HTERT RPE-1 (cell line): ENCODE data around the gene SPAG6.
"Not testable (repeated sequence)": the region's sequence is repeated elsewhere in the genome, so short reads cannot be mapped to it uniquely, and the experiment has no call there.

ENCODE experiments used
- in situ Hi-C: fragments of 300-500 bp; cut with MboI; formaldehyde crosslinking; loops from 4 replicates; pipeline ENCODE4 v1.14.3; 2020; ENCODE audit warnings: low sequenced_read_pairs

SPAG6 gene

DNA sequence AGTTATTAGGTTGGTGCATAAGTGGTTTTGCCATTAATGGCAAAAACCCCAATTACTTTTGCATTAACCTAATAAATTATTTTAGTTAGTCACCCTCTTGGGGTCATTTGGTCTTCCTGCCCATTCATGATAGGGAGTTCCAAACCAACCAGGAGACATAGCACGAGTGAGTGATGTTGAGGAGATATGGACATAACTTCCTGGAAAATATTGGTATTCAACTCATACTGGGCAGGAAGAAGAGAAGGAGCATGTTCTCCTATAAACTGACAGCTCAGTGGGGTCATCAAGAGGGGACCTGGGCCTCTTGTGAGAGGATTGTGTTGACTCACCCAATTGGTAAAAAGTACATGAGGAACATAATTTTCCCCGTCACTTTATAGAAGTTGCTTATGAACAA lies 23.7 kb downstream of the SPAG6 start:
- in situ Hi-C loops, result no loop called here

DNA sequence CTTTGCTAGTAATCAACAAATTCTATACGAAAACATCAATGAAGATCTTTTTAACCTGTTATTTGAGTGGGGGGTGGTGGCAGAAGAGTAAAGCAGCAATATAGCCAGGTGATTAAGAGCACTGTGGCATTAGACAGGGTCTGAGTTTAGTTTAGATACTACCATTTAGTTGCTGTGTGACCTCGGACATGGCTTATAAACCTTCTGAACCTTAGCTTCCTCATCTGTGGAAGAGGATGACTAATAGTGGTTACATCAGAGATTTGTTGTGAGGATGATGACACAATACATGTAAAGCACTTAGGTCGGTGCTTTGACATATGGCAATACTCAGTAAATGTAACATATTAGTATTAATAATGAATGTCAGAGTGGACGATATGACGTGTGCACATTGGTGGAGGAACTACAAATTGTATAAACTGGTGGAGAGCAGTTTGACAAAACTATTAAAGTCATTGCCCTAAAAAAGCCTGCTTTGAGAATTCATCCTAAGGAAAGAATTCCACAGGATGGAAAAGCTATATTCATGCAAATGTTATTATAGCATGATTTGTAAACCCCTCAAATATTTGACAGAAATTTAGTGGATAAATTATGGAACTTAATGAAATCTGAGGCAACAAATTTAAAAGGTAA lies 24.3 kb downstream of the SPAG6 start:
- in situ Hi-C loops, result no loop called here

- in situ Hi-C loops, result no loop called here
Measured at GRCh38 chr10:22370320-22370719, 25.0 kb downstream of the SPAG6 start.

- in situ Hi-C loops, result no loop called here
Measured at GRCh38 chr10:22372298-22372697, 27.0 kb downstream of the SPAG6 start.

- in situ Hi-C loops, result no loop called here
Measured at GRCh38 chr10:22372917-22373316, 27.6 kb downstream of the SPAG6 start.

DNA sequence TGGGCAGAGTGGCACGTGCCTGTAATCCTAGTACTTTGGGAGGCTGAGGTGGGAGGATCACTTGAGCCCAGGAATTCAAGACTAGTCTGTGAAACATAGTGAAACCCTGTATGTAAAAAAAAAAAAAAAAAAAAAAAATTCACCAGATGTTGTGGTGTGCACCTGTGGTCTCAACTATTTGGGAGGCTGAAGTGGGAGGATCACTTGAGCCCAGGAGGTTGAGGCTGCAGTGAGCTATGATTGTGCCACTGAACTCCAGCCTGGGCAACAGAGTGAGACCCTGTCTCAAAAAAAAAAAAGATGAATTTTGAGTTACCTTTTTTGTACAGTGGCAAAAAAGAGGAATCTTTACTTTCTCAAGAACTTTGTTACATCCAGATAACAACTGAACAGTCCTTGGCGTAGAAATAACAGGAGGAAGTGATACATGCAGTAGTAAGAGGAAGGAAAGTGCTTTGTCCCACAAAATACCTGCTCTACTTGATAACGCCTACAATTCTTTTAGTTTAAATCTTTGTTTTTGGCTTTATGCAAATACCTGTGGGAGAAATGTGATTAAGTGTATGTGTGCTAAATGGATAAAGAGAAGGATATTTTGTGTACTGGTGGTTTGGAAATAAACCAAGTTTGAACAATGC lies 29.3 kb downstream of the SPAG6 start:
- in situ Hi-C loops, result no loop called here

GRCh38 chr10:22379059-22379458 lies 33.8 kb downstream of the SPAG6 start:
- in situ Hi-C loops, result no loop called here

GRCh38 chr10:22381262-22381661 lies 36.0 kb downstream of the SPAG6 start:
- in situ Hi-C loops, result no loop called here

DNA sequence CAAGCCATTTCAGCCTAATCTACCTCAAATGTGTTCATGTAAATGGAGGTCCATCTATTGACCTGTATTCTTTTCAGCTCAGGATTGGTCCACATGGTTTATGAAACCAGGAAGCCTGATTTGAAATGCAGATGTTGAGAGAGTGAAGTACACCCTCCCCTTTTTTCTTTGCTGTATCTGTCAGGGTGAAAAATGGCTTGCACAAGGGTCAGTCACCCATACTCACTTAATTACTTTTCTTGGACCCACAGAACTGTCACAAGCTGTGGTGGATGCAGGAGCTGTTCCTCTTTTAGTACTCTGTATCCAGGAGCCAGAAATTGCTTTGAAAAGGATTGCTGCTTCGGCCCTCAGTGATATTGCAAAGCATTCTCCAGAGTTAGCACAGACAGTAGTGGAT lies 41.2 kb downstream of the SPAG6 start:
- in situ Hi-C loops, result no loop called here

DNA sequence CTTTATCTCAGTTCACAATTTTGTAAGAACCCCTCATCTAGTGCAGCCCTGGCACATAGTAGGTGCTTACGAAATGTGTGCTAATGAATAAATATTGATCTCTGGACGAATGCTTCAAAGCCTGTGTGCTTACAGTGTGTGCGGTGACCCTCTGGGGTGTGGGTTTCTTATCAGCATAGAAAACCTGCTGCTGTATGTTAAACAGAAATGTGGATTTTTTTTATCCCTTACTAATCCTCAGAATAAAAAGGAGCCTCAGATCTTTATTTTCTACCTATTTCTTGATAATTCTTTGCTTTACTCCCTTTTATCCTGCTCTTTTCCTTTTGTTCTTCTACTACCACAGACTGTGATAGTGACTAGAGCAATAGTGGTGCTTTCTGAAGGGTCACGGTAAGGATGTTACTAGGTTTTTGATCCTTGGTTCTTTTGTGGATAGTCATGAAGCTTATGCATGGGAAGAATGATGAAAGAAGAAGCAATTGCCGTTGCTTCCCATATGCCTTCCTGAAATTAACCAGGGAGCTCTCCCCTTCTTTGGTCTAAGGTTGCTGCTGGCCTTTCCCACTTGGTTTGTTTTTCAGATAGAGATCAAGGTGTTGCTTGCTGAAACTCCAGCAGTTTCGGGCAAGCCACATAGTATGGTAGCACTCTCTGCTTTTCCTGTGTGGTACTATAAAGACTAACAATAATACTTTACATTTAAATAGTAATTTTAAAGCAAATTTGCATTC lies 44.7 kb downstream of the SPAG6 start:
- in situ Hi-C loops, result no loop called here

GRCh38 chr10:22391600-22391999 lies 46.3 kb downstream of the SPAG6 start:
- in situ Hi-C loops, result no loop called here

GRCh38 chr10:22396195-22396594 lies 50.9 kb downstream of the SPAG6 start:
- in situ Hi-C loops, result not testable (repeated sequence)

DNA sequence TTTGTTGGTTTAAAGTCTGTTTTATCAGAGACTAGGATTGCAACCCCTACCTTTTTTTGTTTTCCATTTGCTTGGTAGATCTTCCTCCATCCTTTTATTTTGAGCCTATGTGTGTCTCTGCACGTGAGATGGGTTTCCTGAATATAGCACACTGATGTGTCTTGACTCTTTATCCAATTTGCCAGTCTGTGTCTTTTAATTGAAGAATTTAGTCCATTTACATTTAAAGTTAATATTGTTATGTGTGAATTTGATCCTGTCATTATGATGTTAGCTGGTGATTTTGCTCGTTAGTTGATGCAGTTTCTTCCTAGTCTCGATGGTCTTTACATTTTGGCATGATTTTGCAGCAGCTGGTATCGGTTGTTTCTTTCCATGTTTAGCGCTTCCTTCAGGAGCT lies 61.6 kb downstream of the SPAG6 start:
- in situ Hi-C loops, result not testable (repeated sequence)

GRCh38 chr10:22410394-22410793 lies 65.1 kb downstream of the SPAG6 start:
- in situ Hi-C loops, result no loop called here

GRCh38 chr10:22410846-22411245 lies 65.5 kb downstream of the SPAG6 start:
- in situ Hi-C loops, result no loop called here

GRCh38 chr10:22414146-22414545 lies 68.8 kb downstream of the SPAG6 start:
- in situ Hi-C loops, result no loop called here

- in situ Hi-C loops, result no loop called here
Measured at GRCh38 chr10:22415072-22415471, 69.8 kb downstream of the SPAG6 start.

DNA sequence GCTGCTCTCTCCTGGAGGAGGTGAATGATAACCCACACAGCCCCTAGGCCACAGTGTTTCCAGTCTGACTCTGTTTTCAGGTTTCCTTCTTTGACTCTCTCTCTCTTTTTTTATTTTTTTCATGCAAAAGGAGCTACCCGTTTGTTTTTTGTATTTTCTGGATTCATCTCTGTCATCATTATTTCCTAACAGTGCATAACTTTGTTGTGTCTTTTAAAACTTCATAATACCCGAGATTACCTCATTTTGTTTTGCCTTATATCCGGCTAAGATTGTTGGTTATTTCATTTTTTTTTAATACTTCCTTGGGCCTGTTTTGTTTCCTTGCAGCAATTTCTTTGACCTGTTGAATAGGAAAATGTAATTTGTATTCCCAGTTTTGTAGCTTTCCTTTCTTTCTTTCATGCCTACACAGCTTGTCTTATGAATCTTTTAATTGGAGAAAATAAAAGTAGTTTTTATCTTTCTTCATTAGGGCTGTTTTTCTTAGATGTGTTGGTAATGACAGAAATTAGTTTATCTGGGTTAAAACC lies 72.5 kb downstream of the SPAG6 start:
- in situ Hi-C loops, result no loop called here

DNA sequence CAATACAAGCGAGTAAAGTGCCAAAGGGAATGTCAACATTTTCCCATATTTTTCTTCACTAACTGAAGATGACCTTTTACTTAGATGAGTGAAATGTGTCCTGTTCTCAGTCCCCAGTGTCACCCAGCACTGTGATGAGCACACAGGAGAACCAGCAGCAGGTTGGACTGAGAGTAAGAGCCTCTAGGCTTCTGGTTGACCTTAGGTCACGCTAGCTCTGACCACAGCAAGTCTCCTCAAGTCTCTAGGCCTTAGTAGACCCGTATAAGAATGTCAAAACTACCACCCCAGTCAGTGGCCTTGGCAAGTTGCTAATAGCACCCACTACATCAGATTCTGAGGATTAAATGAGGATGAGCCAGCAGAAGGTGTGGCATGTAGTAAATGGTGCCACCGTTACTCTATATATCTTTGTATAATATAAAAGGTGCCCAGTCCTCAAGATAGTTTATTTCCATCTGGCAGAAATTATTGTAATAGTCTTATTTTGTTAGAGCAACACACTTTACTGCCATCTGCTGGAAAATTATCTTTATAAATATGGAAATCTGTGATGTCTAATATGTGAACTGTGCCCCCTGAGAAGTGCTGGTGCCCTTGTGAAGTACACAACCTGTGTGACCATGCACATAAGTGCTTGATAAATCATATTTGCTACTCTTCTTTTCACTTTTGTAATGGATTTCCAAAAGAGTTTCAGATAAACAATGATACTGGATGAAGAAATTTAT lies 75.7 kb downstream of the SPAG6 start:
- in situ Hi-C loops, result no loop called here

DNA sequence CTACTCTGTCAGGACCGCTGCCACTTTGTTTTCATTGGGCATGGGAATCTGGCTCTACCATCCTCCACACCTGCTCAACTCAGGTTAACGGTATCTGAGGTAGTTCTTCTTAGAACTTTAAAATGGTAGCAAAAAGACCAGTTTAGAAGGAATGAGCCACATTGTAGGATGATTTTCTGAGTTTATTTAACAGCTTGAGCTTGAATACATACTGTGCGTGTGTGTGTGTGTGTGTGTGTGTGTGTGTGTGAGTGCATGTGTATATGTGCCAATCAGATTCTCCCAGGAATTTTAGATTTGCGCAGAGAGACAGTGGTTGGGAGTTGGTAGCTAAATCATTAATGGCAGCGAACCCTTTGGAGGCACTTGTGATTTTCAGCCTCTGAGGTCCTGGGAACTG lies 81.4 kb downstream of the SPAG6 start:
- in situ Hi-C loops, result no loop called here

DNA sequence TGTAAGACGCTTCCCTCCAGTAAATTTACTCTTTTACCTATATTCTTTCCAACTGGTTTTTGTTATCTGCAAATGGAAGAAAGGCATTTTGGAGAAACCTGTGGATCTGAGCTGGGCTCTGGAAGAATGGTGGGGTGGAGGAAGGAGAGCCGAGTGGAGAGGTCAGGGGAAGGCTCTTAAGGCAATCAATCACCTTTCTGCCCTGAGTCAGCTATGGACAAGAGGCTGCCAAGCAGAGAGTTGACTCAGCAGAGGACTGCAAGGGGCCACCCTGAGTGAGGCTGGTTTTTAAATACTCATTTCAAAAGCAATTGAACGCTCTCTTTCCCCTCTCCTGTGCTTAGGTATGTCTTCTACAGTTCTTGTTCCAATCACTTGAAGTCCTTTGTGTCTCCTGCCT lies 81.8 kb downstream of the SPAG6 start:
- in situ Hi-C loops, result no loop called here
